ENCODE results near the gene TATDN3.

DNA sequence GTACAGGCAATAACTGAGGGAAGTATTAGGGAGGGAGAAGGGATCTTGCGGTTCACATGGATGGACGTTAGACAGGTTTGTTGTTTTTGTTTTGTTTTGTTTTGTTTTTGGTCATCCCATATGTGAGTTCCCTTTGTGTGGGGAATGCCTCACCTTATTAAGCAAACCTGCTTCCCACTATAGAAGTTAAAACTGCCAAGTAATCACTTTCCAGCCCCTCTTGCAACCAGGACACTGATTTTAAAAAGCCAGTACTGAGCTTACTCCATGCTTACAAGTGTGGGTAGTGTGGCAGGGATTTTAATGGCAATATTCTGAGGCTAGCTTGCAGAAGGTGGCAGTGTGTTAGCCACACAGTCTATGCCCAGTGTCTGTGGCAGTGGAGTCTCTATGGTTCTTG lies 29.3 kb downstream of the TATDN3 start:
- TF ChIP-seq, protein P1, sequence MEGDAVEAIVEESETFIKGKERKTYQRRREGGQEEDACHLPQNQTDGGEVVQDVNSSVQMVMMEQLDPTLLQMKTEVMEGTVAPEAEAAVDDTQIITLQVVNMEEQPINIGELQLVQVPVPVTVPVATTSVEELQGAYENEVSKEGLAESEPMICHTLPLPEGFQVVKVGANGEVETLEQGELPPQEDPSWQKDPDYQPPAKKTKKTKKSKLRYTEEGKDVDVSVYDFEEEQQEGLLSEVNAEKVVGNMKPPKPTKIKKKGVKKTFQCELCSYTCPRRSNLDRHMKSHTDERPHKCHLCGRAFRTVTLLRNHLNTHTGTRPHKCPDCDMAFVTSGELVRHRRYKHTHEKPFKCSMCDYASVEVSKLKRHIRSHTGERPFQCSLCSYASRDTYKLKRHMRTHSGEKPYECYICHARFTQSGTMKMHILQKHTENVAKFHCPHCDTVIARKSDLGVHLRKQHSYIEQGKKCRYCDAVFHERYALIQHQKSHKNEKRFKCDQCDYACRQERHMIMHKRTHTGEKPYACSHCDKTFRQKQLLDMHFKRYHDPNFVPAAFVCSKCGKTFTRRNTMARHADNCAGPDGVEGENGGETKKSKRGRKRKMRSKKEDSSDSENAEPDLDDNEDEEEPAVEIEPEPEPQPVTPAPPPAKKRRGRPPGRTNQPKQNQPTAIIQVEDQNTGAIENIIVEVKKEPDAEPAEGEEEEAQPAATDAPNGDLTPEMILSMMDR (IDR thresholded peaks at IDR 0.05; ENCODE audit: low read depth, low read length, poor library complexity, severe bottlenecking), result no peak
- TF ChIP-seq EZH2phosphoT487 (IDR thresholded peaks at IDR 0.05; ENCODE audit: borderline replicate concordance, low read length), result no peak

All from DOHH2 (cell line).